GM12892 (cell line): Measurements from ENCODE around the gene FSTL5.

Source experiments
- POLR2A ChIP-seq: IDR thresholded peaks from 2 replicates; pipeline ENCODE4 v1.6.1; 2011; ENCODE audit warnings: low read depth, low read length, control low read depth
- POLR2AphosphoS5 ChIP-seq: IDR thresholded peaks from 2 replicates; pipeline ENCODE4 v1.6.1; 2011; ENCODE audit warnings: low read depth, low read length, control low read depth

GRCh38 chr4:162131256-162131655, 32.5 kb downstream of the FSTL5 start:
- no peak for TF ChIP-seq POLR2A
- no peak for TF ChIP-seq POLR2AphosphoS5
